ENCODE measurements around the gene SEPTIN12. TPM values are rescaled to one million over a fixed set of nuclear protein-coding genes. Genes with fewer than 3 reads are reported as not detected.
"Not testable (repeated sequence)": the region's sequence is repeated elsewhere in the genome, so short reads cannot be mapped to it uniquely, and the experiment has no call there.

SEPTIN12 gene
- total and polyA plus RNA-seq, 11 donors, result 0.32 TPM; not detected in 10

- Histone ChIP-seq H3K36me3 (no peaks in the 10 kb centered on the region), H3K9me3 (no peaks in the 10 kb centered on the region), H3K4me3 (peak overlapping the region in 2 of 12 donors; percentile 3 to 20), H3K4me1 (peaks cover 0 to 15% (median 4%) of the 10 kb centered on the region in 12 donors), H3K27me3 (no peaks in the 10 kb centered on the region), H3K27ac (no peak overlapping the region)
- intact Hi-C loops (cut with DNase I), result no loop called here
- DNase-seq (no peak), ATAC-seq (peak in 2 of 4 donors; percentile 17 to 48)
- no peak for TF ChIP-seq CTCF (IDR thresholded peaks at IDR 0.05)
- TF ChIP-seq POLR2A (IDR thresholded peaks at IDR 0.05), result no peak
- WGBS, 4 donors, result 40 to 53% (median 48%) methylated on average over 14 of the region's 14 CpGs
These were observed 44.8 kb downstream of the SEPTIN12 start for GRCh38 chr16:4743226-4743878.

GRCh38 chr16:4738370-4738769, 49.8 kb downstream of the SEPTIN12 start:
- 74 to 81% (median 78%) methylated on average over 5 of the region's 5 CpGs for WGBS, 4 donors
- not testable (repeated sequence) for H3K27ac ChIP-seq, H3K4me3 ChIP-seq, H3K27me3 ChIP-seq, DNase-seq, ATAC-seq, H3K36me3 ChIP-seq, H3K9me3 ChIP-seq
- H3K4me1 ChIP-seq, result peaks cover 0 to 17% (median 8%) of the 10 kb centered on the region in 12 donors
- intact Hi-C loops (cut with DNase I), result loop anchor here in 3 of 10 donors (10.0 kb wide), 2 partner anchors 136 to 216 kb away; partner anchors contain the start of gene SEC14L5 (in 2 of the 3)

- no peaks in the 10 kb centered on the region for H3K27me3 ChIP-seq
- H3K4me3 ChIP-seq, result no peak overlapping the region
- no peaks in the 10 kb centered on the region for H3K36me3 ChIP-seq
- whole genome bisulfite sequencing, 4 donors, result 78 to 83% (median 82%) methylated on average over 7 to 15 of the region's 15 CpGs
- intact Hi-C loops (cut with DNase I), result loop anchor here in 3 of 10 donors (10.0 kb wide), 2 partner anchors 137 to 217 kb away; partner anchors contain the start of gene SEC14L5 (in 2 of the 3)
- H3K27ac ChIP-seq, result no peak overlapping the region
- H3K9me3 ChIP-seq, result no peaks in the 10 kb centered on the region
- ATAC-seq, result no peak
- peaks cover 0 to 17% (median 15%) of the 10 kb centered on the region in 12 donors for H3K4me1 ChIP-seq
- TF ChIP-seq CTCF (IDR thresholded peaks at IDR 0.05), result no peak
- no peak for TF ChIP-seq POLR2A (IDR thresholded peaks at IDR 0.05)
- DNase-seq, result no peak
These were observed 50.6 kb downstream of the SEPTIN12 start for GRCh38 chr16:4737545-4737944.

GRCh38 chr16:4736546-4736945, 51.6 kb downstream of the SEPTIN12 start:
- WGBS, 4 donors, result 80 to 95% (median 91%) methylated on average over 4 of the region's 4 CpGs
- TF ChIP-seq CTCF (IDR thresholded peaks at IDR 0.05) (no peak), POLR2A (IDR thresholded peaks at IDR 0.05) (no peak)
- no peak for DNase-seq
- H3K27ac ChIP-seq, result no peak overlapping the region
- H3K9me3 ChIP-seq, result no peaks in the 10 kb centered on the region
- H3K4me1 ChIP-seq, result peaks cover 0 to 17% (median 15%) of the 10 kb centered on the region in 12 donors
- H3K36me3 ChIP-seq, result no peaks in the 10 kb centered on the region
- intact Hi-C loops (cut with DNase I), result loop anchor here in 3 of 10 donors (10.0 kb wide), 2 partner anchors 138 to 218 kb away; partner anchors contain the start of gene SEC14L5 (in 2 of the 3)
- no peak overlapping the region for H3K4me3 ChIP-seq
- no peak for ATAC-seq
- H3K27me3 ChIP-seq, result no peaks in the 10 kb centered on the region
